Nephron progenitor cell (in vitro differentiated cells): Measurements from ENCODE around the gene TMEM59.

Experiments
- DNase-seq: peaks from one replicate; pipeline ENCODE4 v3.0.0; 2021
- H3K27ac Mint-ChIP-seq: 2 replicates; pipeline ENCODE4 v1.8.0; 2021; ENCODE audit warnings: mild to moderate bottlenecking, moderate library complexity, mixed read lengths
- H3K27me3 Mint-ChIP-seq: 2 replicates; pipeline ENCODE4 v1.8.0; 2021; ENCODE audit warnings: mild to moderate bottlenecking, low read depth, mixed read lengths; ENCODE audit not compliant: poor library complexity
- H3K36me3 Mint-ChIP-seq: 2 replicates; pipeline ENCODE4 v1.8.0; 2021; ENCODE audit warnings: low read depth, mixed read lengths
- H3K4me1 Mint-ChIP-seq: 2 replicates; pipeline ENCODE4 v1.8.0; 2021; ENCODE audit warnings: mixed read lengths
- H3K4me3 Mint-ChIP-seq: 2 replicates; pipeline ENCODE4 v1.8.0; 2021; ENCODE audit warnings: mild to moderate bottlenecking, moderate library complexity, mixed read lengths
- H3K9me3 Mint-ChIP-seq: 2 replicates; pipeline ENCODE4 v1.8.0; 2021; ENCODE audit warnings: mild to moderate bottlenecking, moderate library complexity, mixed read lengths
- CTCF ChIP-seq: fragments of 200-600 bp; sonication (generic); IDR thresholded peaks from 2 replicates; pipeline ENCODE4 v1.5.0; 2021; ENCODE audit warnings: antibody characterized with exemption

Gene TMEM59

DNA sequence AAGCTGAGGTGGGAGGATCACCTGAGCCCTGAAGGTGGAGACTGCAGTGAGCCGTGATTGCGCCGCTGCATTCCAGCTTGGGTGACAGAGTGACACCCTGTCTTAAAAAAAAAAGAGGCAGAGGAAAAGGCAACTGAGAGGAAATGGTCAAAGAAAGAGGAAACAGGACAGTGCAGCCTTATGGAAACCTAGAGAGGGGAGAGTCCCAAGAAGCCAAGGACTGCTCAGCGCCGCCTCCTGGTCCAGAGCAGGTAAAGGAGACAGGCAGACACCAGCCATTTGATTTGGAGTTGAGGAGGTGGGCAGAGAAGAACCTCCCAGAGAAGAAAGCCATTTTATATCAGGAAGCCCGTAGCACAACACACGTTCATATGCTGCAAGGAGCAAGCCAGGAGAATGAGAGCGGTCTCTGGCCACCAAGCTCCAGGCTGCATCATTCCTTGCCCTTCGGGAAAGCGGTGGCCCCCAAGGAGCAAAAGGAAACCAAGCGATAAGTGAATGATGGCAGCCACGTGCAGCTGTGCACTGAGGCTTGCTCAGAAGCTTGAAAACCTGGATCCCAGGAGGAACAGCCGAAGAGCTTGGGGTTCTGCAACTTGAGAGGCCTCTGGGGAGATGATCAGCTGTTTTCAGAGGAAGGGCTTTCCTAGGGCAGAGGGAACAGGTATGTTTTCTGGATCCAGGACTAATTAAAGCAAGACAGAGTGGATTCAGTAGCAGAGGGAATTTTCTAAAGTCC lies 73.1 kb downstream of the TMEM59 start:
- peak; percentile 16 for DNase-seq
- Mint-ChIP-seq H3K9me3 (no peaks in the 10 kb centered on the region), H3K4me3 (no peak overlapping the region), H3K4me1 (peaks cover 49% of the 10 kb centered on the region), H3K27ac (peak overlapping the region; percentile 79), H3K27me3 (peaks cover 17% of the 10 kb centered on the region), H3K36me3 (peaks cover 8% of the 10 kb centered on the region)
- no peak for TF ChIP-seq CTCF
